ENCODE data around the gene SAP130.

Gene SAP130

GRCh38 chr2:128036748-128037607 lies 9.1 kb upstream of the SAP130 start:
- no peak overlapping the region for H3K27ac ChIP-seq
- H3K36me3 ChIP-seq, result no peaks in the 10 kb centered on the region
- H3K27me3 ChIP-seq (ENCODE audit: insufficient read depth, low read depth, severe bottlenecking), result no peaks in the 10 kb centered on the region
- no peak for DNase-seq
- no peak for TF ChIP-seq CTCF (IDR thresholded peaks at IDR 0.05; ENCODE audit: low read depth, low read length)
- H3K4me3 ChIP-seq (ENCODE audit: low read depth, low read length), result no peak overlapping the region
- peaks cover 22% of the 10 kb centered on the region for H3K9me3 ChIP-seq (ENCODE audit: severe bottlenecking)

GRCh38 chr2:128032092-128032491 lies 4.2 kb upstream of the SAP130 start:
- no peaks in the 10 kb centered on the region for H3K27me3 ChIP-seq (ENCODE audit: insufficient read depth, low read depth, severe bottlenecking)
- H3K9me3 ChIP-seq (ENCODE audit: severe bottlenecking), result peaks cover 13% of the 10 kb centered on the region
- H3K27ac ChIP-seq, result no peak overlapping the region
- peaks cover 3% of the 10 kb centered on the region; the same call in 1 of the 2 replicates for H3K36me3 ChIP-seq
- H3K4me3 ChIP-seq (ENCODE audit: low read depth, low read length), result no peak overlapping the region
- TF ChIP-seq CTCF (IDR thresholded peaks at IDR 0.05; ENCODE audit: low read depth, low read length), result no peak
- DNase-seq, result no peak

GRCh38 chr2:128028668-128029054 lies 802 bp upstream of the SAP130 start:
- no peak for DNase-seq
- TF ChIP-seq CTCF (IDR thresholded peaks at IDR 0.05; ENCODE audit: low read depth, low read length), result no peak

GRCh38 chr2:128027278-128027800 lies 520 bp downstream of the SAP130 start:
- Histone ChIP-seq H3K4me3 (ENCODE audit: low read depth, low read length) (peak overlapping the region; percentile 77), H3K27ac (peak overlapping the region; percentile 89), H3K27me3 (ENCODE audit: insufficient read depth, low read depth, severe bottlenecking) (no peaks in the 10 kb centered on the region), H3K9me3 (ENCODE audit: severe bottlenecking) (peaks cover under 1% of the 10 kb centered on the region), H3K36me3 (peaks cover 16% of the 10 kb centered on the region)
- DNase-seq, result peak; percentile 99
- no peak for TF ChIP-seq CTCF (IDR thresholded peaks at IDR 0.05; ENCODE audit: low read depth, low read length)

More at GRCh38 chr2:128028668-128029054, 802 bp upstream of the SAP130 start:
- Histone ChIP-seq H3K36me3 (peaks cover 12% of the 10 kb centered on the region), H3K27ac (peak overlapping the region; percentile 89), H3K9me3 (ENCODE audit: severe bottlenecking) (peaks cover 7% of the 10 kb centered on the region), H3K4me3 (ENCODE audit: low read depth, low read length) (peak overlapping the region; percentile 77), H3K27me3 (ENCODE audit: insufficient read depth, low read depth, severe bottlenecking) (no peaks in the 10 kb centered on the region)

- no peak for DNase-seq
- H3K9me3 ChIP-seq (ENCODE audit: severe bottlenecking), result no peaks in the 10 kb centered on the region
- no peaks in the 10 kb centered on the region for H3K27me3 ChIP-seq (ENCODE audit: insufficient read depth, low read depth, severe bottlenecking)
- peak overlapping the region; percentile 78 for H3K27ac ChIP-seq
- peak overlapping the region; percentile 91 for H3K4me3 ChIP-seq (ENCODE audit: low read depth, low read length)
- peaks cover 20% of the 10 kb centered on the region for H3K36me3 ChIP-seq
- TF ChIP-seq CTCF (IDR thresholded peaks at IDR 0.05; ENCODE audit: low read depth, low read length), result no peak
Measured at GRCh38 chr2:128026448-128027277, 1.2 kb downstream of the SAP130 start.
